Measurements from ENCODE around the gene TMEM178A. TPM values are rescaled to one million over a fixed set of nuclear protein-coding genes. Genes with fewer than 3 reads are reported as not detected.
"Not testable (repeated sequence)": the region's sequence is repeated elsewhere in the genome, so short reads cannot be mapped to it uniquely, and the experiment has no call there.

TMEM178A gene
- total and polyA plus RNA-seq, 12 donors, result 0.35 to 46.4 (median 3.3) TPM; not detected in 1

DNA sequence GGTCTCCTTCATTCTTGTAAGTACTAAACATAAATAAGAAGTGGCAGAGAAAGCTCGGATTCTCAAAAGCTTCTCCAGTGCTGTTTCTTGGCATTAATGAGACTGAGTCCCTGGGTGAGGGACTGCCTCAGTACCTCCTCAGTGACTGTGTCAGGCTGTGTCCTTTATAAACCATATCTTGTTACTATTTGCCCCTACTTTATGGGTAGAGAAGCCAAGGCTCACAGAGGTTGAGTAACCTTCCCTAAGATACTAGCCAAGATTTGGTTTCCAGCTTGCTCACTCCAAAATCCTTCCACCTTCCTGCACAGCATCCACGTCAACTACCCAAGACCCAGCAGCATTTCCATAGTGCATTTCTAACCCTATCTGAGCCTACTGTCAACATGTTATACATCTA is 57.8 kb downstream of the TMEM178A start:
- no peaks in the 10 kb centered on the region for H3K36me3 ChIP-seq (replicated peaks in 1 of 2)
- 85 to 91% (median 88%) methylated on average over 2 of the region's 2 CpGs for WGBS, 4 donors
- no peaks in the 10 kb centered on the region for H3K9me3 ChIP-seq (replicated peaks in 1 of 3)
- TF ChIP-seq POLR2A (IDR thresholded peaks at IDR 0.05), result no peak
- TF ChIP-seq, protein P1, sequence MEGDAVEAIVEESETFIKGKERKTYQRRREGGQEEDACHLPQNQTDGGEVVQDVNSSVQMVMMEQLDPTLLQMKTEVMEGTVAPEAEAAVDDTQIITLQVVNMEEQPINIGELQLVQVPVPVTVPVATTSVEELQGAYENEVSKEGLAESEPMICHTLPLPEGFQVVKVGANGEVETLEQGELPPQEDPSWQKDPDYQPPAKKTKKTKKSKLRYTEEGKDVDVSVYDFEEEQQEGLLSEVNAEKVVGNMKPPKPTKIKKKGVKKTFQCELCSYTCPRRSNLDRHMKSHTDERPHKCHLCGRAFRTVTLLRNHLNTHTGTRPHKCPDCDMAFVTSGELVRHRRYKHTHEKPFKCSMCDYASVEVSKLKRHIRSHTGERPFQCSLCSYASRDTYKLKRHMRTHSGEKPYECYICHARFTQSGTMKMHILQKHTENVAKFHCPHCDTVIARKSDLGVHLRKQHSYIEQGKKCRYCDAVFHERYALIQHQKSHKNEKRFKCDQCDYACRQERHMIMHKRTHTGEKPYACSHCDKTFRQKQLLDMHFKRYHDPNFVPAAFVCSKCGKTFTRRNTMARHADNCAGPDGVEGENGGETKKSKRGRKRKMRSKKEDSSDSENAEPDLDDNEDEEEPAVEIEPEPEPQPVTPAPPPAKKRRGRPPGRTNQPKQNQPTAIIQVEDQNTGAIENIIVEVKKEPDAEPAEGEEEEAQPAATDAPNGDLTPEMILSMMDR (IDR thresholded peaks at IDR 0.05), result no peak
- H3K4me3 ChIP-seq, result no peak overlapping the region
- intact Hi-C loops (cut with DNase I), result no loop called here
- H3K27me3 ChIP-seq, result no peaks in the 10 kb centered on the region
- H3K27ac ChIP-seq, result no peak overlapping the region
- no peak for DNase-seq
- no peaks in the 10 kb centered on the region for H3K4me1 ChIP-seq (replicated peaks in 1 of 2)

DNA sequence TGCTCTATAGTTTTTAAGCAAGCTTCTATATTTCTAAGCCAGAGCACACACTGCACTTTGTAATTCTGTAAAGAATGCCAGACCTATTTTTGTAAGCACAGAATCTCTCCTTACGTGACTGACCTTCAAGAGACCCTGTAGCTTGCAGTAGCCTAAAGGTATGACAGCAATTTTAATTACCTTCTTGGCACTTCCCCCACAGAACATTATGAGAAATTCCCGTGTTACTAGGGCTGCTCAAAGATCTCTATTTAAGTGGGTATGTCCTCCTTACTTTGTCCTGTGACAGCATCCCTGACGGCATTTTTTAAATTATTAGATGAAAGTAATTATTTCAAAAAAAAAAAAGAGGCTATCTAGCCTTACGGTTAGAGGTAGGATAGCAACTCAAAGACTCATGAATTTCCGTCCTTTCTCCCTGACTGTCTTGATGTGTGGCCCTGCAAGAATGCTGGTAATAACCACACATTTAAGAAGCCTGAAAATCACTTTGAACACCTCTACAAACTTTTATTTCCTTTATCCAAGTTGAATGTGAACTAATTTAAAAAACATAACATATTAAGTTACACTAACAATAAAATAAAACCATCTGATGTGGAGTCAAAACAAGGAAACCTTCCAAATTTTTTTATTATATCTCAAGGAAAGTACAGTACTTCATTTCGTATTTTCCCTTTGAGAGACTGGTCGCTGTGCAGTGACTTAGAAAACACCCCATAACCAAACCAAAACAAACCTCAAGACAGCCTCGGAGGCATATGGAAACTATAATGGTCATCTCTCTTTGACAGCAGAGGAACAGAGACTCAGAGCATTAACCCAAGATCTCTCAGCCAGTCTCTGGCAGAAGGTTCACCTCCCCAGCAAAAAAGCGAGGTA is 58.5 kb downstream of the TMEM178A start:
- Histone ChIP-seq H3K4me1 (replicated peaks in 1 of 2) (no peaks in the 10 kb centered on the region), H3K27me3 (no peaks in the 10 kb centered on the region), H3K9me3 (replicated peaks in 1 of 3) (no peaks in the 10 kb centered on the region), H3K36me3 (replicated peaks in 1 of 2) (no peaks in the 10 kb centered on the region), H3K4me3 (no peak overlapping the region), H3K27ac (no peak overlapping the region)
- intact Hi-C loops (cut with DNase I), result no loop called here
- no peak for DNase-seq
- 76 to 81% (median 79%) methylated on average over 9 of the region's 9 CpGs for WGBS, 4 donors
- TF ChIP-seq POLR2A (IDR thresholded peaks at IDR 0.05), result no peak
- TF ChIP-seq, protein P1 (IDR thresholded peaks at IDR 0.05), result no peak

DNA sequence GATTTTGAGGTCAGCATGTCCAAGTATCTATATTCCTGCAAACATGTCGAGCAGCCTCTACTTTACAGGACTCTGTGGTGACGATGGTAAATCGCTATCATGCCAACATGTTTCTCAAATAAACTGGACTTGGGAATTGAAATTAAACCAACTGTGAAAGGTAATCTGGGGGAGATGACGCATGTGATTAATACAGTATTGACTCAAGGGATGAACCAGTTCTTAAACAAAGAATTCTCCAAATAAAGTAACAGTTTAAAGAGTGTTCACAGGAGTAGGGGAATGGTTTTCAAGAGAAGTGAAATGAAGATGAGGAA is 59.1 kb downstream of the TMEM178A start:
- H3K27ac ChIP-seq, result no peak overlapping the region
- H3K4me3 ChIP-seq, result no peak overlapping the region
- intact Hi-C loops (cut with DNase I), result no loop called here

DNA sequence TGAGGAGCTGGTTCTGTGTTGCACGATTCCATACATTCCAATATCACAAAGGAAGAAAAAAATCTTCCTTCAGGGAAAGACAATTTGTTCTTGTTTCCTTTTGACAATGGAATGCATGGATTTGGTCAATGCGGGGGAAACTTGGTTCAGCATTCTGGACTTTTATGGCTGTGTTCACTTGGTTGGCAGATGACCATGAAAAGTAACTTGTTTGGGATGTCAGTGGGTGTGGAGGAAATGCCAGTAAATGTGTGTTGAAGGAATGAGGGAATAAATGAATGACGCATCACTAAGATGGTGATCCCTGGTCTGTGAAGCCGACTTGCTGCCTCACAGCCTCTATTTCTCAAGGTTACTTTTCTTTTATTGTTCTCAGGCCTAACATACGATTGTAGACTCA is 59.7 kb downstream of the TMEM178A start:
- intact Hi-C loops (cut with DNase I), result no loop called here
- Histone ChIP-seq H3K4me1 (replicated peaks in 1 of 2) (no peaks in the 10 kb centered on the region), H3K36me3 (replicated peaks in 1 of 2) (no peaks in the 10 kb centered on the region), H3K27ac (no peak overlapping the region), H3K9me3 (replicated peaks in 1 of 3) (no peaks in the 10 kb centered on the region), H3K4me3 (no peak overlapping the region), H3K27me3 (no peaks in the 10 kb centered on the region)
- WGBS, 4 donors, result 90 to 95% (median 92%) methylated on average over 5 of the region's 5 CpGs
- no peak for TF ChIP-seq POLR2A (IDR thresholded peaks at IDR 0.05)
- TF ChIP-seq, protein P1 (IDR thresholded peaks at IDR 0.05), result no peak
- no peak for DNase-seq

More for the DNA sequence above, 59.1 kb downstream of the TMEM178A start:
- 95 to 97% (median 96%) methylated on average over 4 of the region's 4 CpGs for WGBS, 4 donors
- Histone ChIP-seq H3K9me3 (replicated peaks in 1 of 3) (no peaks in the 10 kb centered on the region), H3K4me1 (replicated peaks in 1 of 2) (no peaks in the 10 kb centered on the region), H3K36me3 (replicated peaks in 1 of 2) (no peaks in the 10 kb centered on the region), H3K27me3 (no peaks in the 10 kb centered on the region)
- DNase-seq, result no peak
- no peak for TF ChIP-seq POLR2A (IDR thresholded peaks at IDR 0.05)
- TF ChIP-seq, protein P1 (IDR thresholded peaks at IDR 0.05), result no peak

DNA sequence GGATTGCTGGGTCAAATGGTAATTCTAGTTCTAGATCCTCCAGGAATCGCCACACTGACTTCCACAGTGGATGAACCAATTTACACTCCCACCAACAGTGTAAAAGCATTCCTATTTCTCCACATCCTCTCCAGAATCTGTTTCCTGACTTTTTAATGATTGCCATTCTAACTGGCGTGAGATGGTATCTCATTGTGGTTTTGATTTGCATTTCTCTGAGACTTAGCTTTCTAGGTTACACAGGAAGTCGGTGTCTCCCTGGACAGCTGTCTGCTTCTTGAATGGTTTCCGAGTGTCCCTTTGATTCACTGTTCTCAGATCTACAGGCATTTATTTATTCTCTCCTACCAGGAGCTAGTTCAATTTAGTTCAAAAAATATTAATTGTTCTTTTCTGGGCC is 62.4 kb downstream of the TMEM178A start:
- H3K36me3 ChIP-seq (replicated peaks in 1 of 2); H3K27ac ChIP-seq; H3K27me3 ChIP-seq; DNase-seq; H3K9me3 ChIP-seq (replicated peaks in 1 of 3); intact Hi-C loops (cut with DNase I); H3K4me1 ChIP-seq (replicated peaks in 1 of 2); H3K4me3 ChIP-seq: not testable (repeated sequence)
- 74 to 93% (median 79%) methylated on average over 4 of the region's 4 CpGs for WGBS, 4 donors
